ENCODE data around the gene ARMC9. TPM values are rescaled to one million over a fixed set of nuclear protein-coding genes. Genes with fewer than 3 reads are reported as not detected.

The ARMC9 gene
- total and polyA plus RNA-seq, 7 donors, result 2.4 to 95.3 (median 24.3) TPM

DNA sequence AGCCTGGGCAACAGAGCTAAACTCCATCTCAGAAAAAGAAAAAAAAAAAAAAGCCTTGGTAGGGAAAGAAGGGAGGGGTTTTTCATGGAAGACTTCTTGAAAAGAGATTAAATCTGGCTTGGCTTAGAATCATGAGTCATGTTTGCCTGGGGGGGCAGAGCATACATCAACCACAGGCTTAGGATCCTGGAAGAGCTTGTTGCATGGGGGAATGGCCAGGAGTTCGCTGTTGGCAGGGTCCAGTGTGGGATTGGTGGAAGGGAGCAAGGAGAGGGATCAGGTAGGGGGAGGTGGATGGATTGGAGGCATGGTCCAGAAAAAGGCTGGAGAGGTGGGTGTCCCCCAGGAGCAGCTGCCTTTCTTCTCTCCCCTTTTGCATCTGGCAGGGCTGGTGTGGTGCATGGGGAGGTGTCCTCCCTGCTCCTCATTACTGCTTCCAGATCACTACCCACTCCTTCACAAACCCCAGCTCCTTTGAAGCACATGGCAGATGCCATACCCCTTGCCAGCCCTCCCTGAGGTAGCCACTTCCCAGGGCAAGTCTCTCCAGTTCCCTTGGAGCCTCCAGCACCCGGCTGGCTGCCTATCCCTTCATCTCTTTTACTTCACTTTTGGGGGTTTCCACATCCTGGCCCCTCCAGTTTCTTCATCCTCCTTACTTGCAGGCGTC is 2.5 kb downstream of the ARMC9 start:
- H3K4me3 ChIP-seq, result peak overlapping the region in 2 of 4 donors; percentile 2 to 14
- peak overlapping the region in 2 of 4 donors; percentile 83 to 91 for H3K27ac ChIP-seq
- intact Hi-C loops (cut with DNase I), result no loop called here
- H3K9me3 ChIP-seq, result no peaks in the 10 kb centered on the region
- WGBS, 2 donors, result 86 to 93% methylated on average over 3 of the region's 3 CpGs
- H3K36me3 ChIP-seq, result peaks cover 0 to 6% (median 0%) of the 10 kb centered on the region in 4 donors
- no peaks in the 10 kb centered on the region for H3K27me3 ChIP-seq
- H3K4me1 ChIP-seq, result peaks cover 0 to 55% (median 36%) of the 10 kb centered on the region in 4 donors
- no peak for TF ChIP-seq POLR2AphosphoS5 (IDR thresholded peaks at IDR 0.05)
- no peak for TF ChIP-seq POLR2A (IDR thresholded peaks at IDR 0.05)
- TF ChIP-seq, protein P1, sequence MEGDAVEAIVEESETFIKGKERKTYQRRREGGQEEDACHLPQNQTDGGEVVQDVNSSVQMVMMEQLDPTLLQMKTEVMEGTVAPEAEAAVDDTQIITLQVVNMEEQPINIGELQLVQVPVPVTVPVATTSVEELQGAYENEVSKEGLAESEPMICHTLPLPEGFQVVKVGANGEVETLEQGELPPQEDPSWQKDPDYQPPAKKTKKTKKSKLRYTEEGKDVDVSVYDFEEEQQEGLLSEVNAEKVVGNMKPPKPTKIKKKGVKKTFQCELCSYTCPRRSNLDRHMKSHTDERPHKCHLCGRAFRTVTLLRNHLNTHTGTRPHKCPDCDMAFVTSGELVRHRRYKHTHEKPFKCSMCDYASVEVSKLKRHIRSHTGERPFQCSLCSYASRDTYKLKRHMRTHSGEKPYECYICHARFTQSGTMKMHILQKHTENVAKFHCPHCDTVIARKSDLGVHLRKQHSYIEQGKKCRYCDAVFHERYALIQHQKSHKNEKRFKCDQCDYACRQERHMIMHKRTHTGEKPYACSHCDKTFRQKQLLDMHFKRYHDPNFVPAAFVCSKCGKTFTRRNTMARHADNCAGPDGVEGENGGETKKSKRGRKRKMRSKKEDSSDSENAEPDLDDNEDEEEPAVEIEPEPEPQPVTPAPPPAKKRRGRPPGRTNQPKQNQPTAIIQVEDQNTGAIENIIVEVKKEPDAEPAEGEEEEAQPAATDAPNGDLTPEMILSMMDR (IDR thresholded peaks at IDR 0.05), result no peak
- no peak for TF ChIP-seq EP300 (IDR thresholded peaks at IDR 0.05)
- DNase-seq, result peak; percentile 54

DNA sequence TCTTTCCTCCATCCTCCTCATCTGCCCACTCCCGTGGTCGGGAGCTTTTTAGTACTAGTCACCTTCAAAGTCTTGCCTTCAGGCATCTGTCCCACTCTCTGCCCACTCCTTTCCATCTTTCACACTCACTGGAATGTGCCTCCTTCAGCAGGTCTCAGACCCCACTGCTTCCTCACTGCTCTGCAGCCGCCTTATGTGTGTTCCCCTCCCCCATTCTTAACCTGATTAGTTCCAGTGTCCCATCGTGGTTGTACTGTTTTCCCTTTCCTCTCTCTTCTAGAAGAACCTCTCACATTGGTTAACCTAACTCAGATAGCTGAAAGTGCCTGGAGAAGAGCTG is 3.0 kb downstream of the ARMC9 start:
- Histone ChIP-seq H3K4me1 (peaks cover 0 to 57% (median 38%) of the 10 kb centered on the region in 4 donors), H3K27me3 (no peaks in the 10 kb centered on the region), H3K4me3 (peak overlapping the region in 1 of 4 donors; percentile 14), H3K36me3 (peaks cover 0 to 6% (median 0%) of the 10 kb centered on the region in 4 donors), H3K9me3 (no peaks in the 10 kb centered on the region), H3K27ac (peak overlapping the region in 2 of 4 donors; percentile 83 to 91)
- DNase-seq, result no peak
- intact Hi-C loops (cut with DNase I), result no loop called here
- TF ChIP-seq, protein P1 (IDR thresholded peaks at IDR 0.05), result no peak
- TF ChIP-seq POLR2AphosphoS5 (IDR thresholded peaks at IDR 0.05), result no peak
- no peak for TF ChIP-seq POLR2A (IDR thresholded peaks at IDR 0.05)
- TF ChIP-seq EP300 (IDR thresholded peaks at IDR 0.05), result no peak
- 82 to 88% methylated on average over 4 of the region's 4 CpGs for WGBS, 2 donors

DNA sequence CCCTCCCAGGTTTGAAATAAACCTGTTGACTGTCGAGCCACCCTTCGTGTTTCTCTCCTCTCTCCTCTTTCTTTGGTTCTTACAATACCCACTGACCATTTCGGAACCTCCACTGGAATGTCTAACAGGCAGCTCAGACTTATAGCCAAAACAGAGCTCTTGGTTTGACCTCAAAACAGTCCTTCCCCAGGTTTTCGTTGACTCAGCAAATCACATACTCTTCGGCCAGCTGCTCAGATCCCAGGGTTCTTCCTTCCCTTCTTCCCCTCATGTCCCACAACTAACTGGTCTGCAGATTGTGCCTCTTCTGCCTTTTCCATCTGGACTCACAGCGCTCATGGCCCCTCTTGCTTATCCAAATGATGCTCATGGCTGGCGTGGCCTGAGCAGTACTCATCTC is 4.7 kb downstream of the ARMC9 start:
- intact Hi-C loops (cut with DNase I), result no loop called here
- WGBS, 2 donors, result 95 to 97% methylated on average over 7 of the region's 7 CpGs
- Histone ChIP-seq H3K27me3 (no peaks in the 10 kb centered on the region), H3K9me3 (no peaks in the 10 kb centered on the region), H3K4me3 (no peak overlapping the region), H3K4me1 (peaks cover 0 to 55% (median 34%) of the 10 kb centered on the region in 4 donors), H3K27ac (peak overlapping the region in 2 of 4 donors; percentile 83 to 91), H3K36me3 (peaks cover 0 to 16% (median 2%) of the 10 kb centered on the region in 4 donors)
- peak; percentile 50 for DNase-seq
- TF ChIP-seq, protein P1 (IDR thresholded peaks at IDR 0.05), result no peak
- no peak for TF ChIP-seq POLR2A (IDR thresholded peaks at IDR 0.05)
- TF ChIP-seq EP300 (IDR thresholded peaks at IDR 0.05), result no peak
- TF ChIP-seq POLR2AphosphoS5 (IDR thresholded peaks at IDR 0.05), result no peak

DNA sequence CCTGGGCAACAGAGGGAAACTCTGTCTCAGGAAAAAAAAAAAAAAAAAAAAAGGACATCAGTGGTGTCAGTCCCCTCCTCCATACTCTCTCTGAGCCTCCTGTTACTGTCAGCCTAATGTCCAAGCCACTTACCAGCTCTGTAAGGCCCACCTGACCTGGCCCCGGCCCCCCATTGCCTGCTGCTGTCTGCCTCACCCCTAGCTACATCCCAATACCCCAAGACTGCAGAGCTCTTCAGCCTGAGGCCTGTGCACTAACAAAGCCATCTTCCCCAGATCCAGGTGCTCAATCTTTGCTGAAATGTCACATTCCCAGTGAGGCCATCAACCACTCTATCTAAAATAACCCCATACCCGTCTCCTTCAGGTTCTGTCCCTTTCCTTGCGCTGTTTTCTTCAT is 5.7 kb downstream of the ARMC9 start:
- peak overlapping the region in 3 of 4 donors; percentile 0 to 91 (median 83) for H3K27ac ChIP-seq
- 92 to 94% methylated on average over 3 of the region's 3 CpGs for WGBS, 2 donors

More for the DNA sequence above, 5.7 kb downstream of the ARMC9 start:
- no peak overlapping the region for H3K4me3 ChIP-seq
- no peaks in the 10 kb centered on the region for H3K9me3 ChIP-seq
- peaks cover 0 to 51% (median 31%) of the 10 kb centered on the region in 4 donors for H3K4me1 ChIP-seq
- H3K27me3 ChIP-seq, result no peaks in the 10 kb centered on the region
- intact Hi-C loops (cut with DNase I), result no loop called here
- DNase-seq, result peak; percentile 40
- no peak for TF ChIP-seq EP300 (IDR thresholded peaks at IDR 0.05)
- TF ChIP-seq, protein P1 (IDR thresholded peaks at IDR 0.05), result no peak
- TF ChIP-seq POLR2AphosphoS5 (IDR thresholded peaks at IDR 0.05), result no peak
- TF ChIP-seq POLR2A (IDR thresholded peaks at IDR 0.05), result no peak
- peaks cover 0 to 27% (median 9%) of the 10 kb centered on the region in 4 donors for H3K36me3 ChIP-seq
